ENCODE measurements around the gene RBP3. TPM values are rescaled to one million over a fixed set of nuclear protein-coding genes. Genes with fewer than 3 reads are reported as not detected.

RBP3 gene
- total and polyA plus RNA-seq, 2 of the 4 experiments (the other 2 are of a cell fraction), result not detected

DNA sequence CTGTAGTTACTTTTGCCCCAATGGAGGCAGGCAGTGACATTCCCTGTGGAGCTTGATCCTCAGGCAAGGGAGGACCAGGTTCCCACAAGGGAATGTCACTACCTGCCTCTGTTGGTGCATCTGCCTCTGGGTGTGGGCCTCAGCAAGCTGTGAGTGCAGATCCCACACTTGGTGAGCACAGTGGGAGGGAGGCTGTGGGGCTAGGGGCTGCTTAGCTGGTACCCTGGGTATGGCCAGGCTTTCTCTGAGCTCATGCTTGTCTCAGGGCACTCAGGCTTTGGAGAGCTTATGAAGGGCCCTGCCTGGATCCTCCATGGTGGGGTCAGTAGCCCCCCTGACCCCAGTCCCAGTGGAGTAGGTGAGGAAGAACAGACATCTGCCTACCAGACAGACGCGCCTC lies 52.1 kb downstream of the RBP3 start:
- Histone ChIP-seq H3K36me3 (ENCODE audit: control insufficient read depth, insufficient read depth, low read length) (no peaks in the 10 kb centered on the region), H3K4me3 (ENCODE audit: insufficient read depth, low read depth, low read length) (no peak overlapping the region), H3K9me1 (ENCODE audit: insufficient read depth, low read length) (peaks cover 24% of the 10 kb centered on the region), H4K20me1 (ENCODE audit: insufficient read depth, low read length) (no peaks in the 10 kb centered on the region), H3K27me3 (ENCODE audit: control insufficient read depth, insufficient read depth, low read length) (peaks cover 11% of the 10 kb centered on the region), H2BK15ac (ENCODE audit: low read depth, low read length) (no peak overlapping the region), H3K14ac (replicated peaks; ENCODE audit: low read depth, low read length) (no peak overlapping the region), H2BK120ac (ENCODE audit: low read depth, low read length) (no peak overlapping the region), H4K5ac (ENCODE audit: low read depth, low read length) (no peak overlapping the region), H3K56ac (ENCODE audit: extremely low read depth, insufficient read depth, low read length) (no peak overlapping the region), H2AFZ (replicated peaks; ENCODE audit: low read length, poor library complexity) (no peak overlapping the region), H3K23ac (ENCODE audit: low read depth, low read length) (no peak overlapping the region), H2BK20ac (ENCODE audit: low read depth, low read length) (no peak overlapping the region), H3K4ac (ENCODE audit: low read depth, low read length) (no peak overlapping the region), H3K9ac (ENCODE audit: low read depth, low read length) (no peak overlapping the region), H2BK5ac (ENCODE audit: low read depth, low read length, poor library complexity, severe bottlenecking) (no peak overlapping the region), H4K8ac (ENCODE audit: low read depth in 2 of 2, low read length in 2 of 2) (no peak overlapping the region), H3K79me1 (ENCODE audit: low read depth in 1 of 2, low read length in 2 of 2) (no peaks in the 10 kb centered on the region), H3K9me3 (ENCODE audit: control insufficient read depth, insufficient read depth, low read length) (peaks cover 3% of the 10 kb centered on the region), H3K18ac (ENCODE audit: low read depth, low read length) (no peak overlapping the region), H2AK5ac (ENCODE audit: low read depth, low read length) (no peak overlapping the region), H3K4me2 (ENCODE audit: low read depth, low read length) (no peak overlapping the region), H4K91ac (ENCODE audit: insufficient read depth, low read depth, low read length) (no peak overlapping the region), H3K27ac (ENCODE audit: insufficient read depth, low read length) (no peak overlapping the region), H2AK9ac (replicated peaks; ENCODE audit: low read depth, low read length, poor library complexity) (no peak overlapping the region), H3K4me1 (ENCODE audit: control insufficient read depth, insufficient read depth, low read length) (peaks cover 18% of the 10 kb centered on the region)
- in situ Hi-C loops (cut with MboI; ENCODE audit: low sequenced_read_pairs) (loop anchor here (25.0 kb wide), 1 partner anchor 863 kb away; no protein-coding TSS in a partner anchor), intact Hi-C loops (cut with micrococcal nuclease) (no loop called here), dilution Hi-C loops (cut with HindIII; ENCODE audit: low sequenced_read_pairs, unreplicated experiment) (no loop called here)
- no peak for TF ChIP-seq CEBPB (IDR thresholded peaks at IDR 0.05; ENCODE audit: low read depth, low read length)
- no peak for TF ChIP-seq SMC3 (IDR thresholded peaks at IDR 0.05; ENCODE audit: low read depth, low read length)
- no peak for TF ChIP-seq RFX5 (IDR thresholded peaks at IDR 0.05; ENCODE audit: low read depth, low read length)
- no peak for TF ChIP-seq CHD1 (IDR thresholded peaks at IDR 0.05; ENCODE audit: low read depth, low read length)
- TF ChIP-seq MXI1 (IDR thresholded peaks at IDR 0.05; ENCODE audit: borderline replicate concordance, low read depth, low read length), result no peak
- TF ChIP-seq MAFK (IDR thresholded peaks at IDR 0.05; ENCODE audit: low read depth, low read length), result no peak
- TF ChIP-seq, protein P1, sequence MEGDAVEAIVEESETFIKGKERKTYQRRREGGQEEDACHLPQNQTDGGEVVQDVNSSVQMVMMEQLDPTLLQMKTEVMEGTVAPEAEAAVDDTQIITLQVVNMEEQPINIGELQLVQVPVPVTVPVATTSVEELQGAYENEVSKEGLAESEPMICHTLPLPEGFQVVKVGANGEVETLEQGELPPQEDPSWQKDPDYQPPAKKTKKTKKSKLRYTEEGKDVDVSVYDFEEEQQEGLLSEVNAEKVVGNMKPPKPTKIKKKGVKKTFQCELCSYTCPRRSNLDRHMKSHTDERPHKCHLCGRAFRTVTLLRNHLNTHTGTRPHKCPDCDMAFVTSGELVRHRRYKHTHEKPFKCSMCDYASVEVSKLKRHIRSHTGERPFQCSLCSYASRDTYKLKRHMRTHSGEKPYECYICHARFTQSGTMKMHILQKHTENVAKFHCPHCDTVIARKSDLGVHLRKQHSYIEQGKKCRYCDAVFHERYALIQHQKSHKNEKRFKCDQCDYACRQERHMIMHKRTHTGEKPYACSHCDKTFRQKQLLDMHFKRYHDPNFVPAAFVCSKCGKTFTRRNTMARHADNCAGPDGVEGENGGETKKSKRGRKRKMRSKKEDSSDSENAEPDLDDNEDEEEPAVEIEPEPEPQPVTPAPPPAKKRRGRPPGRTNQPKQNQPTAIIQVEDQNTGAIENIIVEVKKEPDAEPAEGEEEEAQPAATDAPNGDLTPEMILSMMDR (conservative IDR thresholded peaks at IDR 0.05; ENCODE audit: low read depth, low read length), result no peak
- no peak for TF ChIP-seq POLR2A (IDR thresholded peaks at IDR 0.05; ENCODE audit: low read depth, low read length)
- no peak for TF ChIP-seq BHLHE40 (IDR thresholded peaks at IDR 0.05; ENCODE audit: low read depth, low read length)
- TF ChIP-seq RCOR1 (IDR thresholded peaks at IDR 0.05; ENCODE audit: insufficient replicate concordance, low read length), result no peak
- no peak for TF ChIP-seq NFE2L2 (IDR thresholded peaks at IDR 0.05; ENCODE audit: low read depth, low read length)
- TF ChIP-seq RAD21 (IDR thresholded peaks at IDR 0.05; ENCODE audit: low read length), result no peak
- TF ChIP-seq MAZ (IDR thresholded peaks at IDR 0.05; ENCODE audit: borderline replicate concordance, low read depth, low read length), result no peak
- TF ChIP-seq, protein P2, sequence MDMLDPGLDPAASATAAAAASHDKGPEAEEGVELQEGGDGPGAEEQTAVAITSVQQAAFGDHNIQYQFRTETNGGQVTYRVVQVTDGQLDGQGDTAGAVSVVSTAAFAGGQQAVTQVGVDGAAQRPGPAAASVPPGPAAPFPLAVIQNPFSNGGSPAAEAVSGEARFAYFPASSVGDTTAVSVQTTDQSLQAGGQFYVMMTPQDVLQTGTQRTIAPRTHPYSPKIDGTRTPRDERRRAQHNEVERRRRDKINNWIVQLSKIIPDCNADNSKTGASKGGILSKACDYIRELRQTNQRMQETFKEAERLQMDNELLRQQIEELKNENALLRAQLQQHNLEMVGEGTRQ (IDR thresholded peaks at IDR 0.05; ENCODE audit: low read depth, low read length), result no peak
- no peak for TF ChIP-seq FOS (IDR thresholded peaks at IDR 0.05; ENCODE audit: low read depth, low read length)
- TF ChIP-seq, protein P3, sequence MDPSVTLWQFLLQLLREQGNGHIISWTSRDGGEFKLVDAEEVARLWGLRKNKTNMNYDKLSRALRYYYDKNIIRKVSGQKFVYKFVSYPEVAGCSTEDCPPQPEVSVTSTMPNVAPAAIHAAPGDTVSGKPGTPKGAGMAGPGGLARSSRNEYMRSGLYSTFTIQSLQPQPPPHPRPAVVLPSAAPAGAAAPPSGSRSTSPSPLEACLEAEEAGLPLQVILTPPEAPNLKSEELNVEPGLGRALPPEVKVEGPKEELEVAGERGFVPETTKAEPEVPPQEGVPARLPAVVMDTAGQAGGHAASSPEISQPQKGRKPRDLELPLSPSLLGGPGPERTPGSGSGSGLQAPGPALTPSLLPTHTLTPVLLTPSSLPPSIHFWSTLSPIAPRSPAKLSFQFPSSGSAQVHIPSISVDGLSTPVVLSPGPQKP (IDR thresholded peaks at IDR 0.05; ENCODE audit: borderline replicate concordance, low read depth, low read length), result no peak
- POLR2A ChIA-PET (ENCODE audit: unreplicated experiment), result no interaction called here
- DNase-seq, result no peak
- ATAC-seq (ENCODE audit: low read depth), result no peak
- no TSS peak for BruUV-seq (replicated peaks)
- CTCF ChIA-PET, result no interaction called here
- WGBS, 2 experiments (ENCODE audit: extremely low coverage in 2 of 2, insufficient read length in 1 of 2), result no CpG with 5 or more reads among the region's 2 CpGs

All from IMR-90 (cell line).